GM19463 (cell line): Measurements from ENCODE around the gene THSD4.

Experiments used
- ATAC-seq: cut with Tn5 transposase; IDR thresholded peaks from one replicate; pipeline ENCODE4 v1.9.1; 2021; ENCODE audit warnings: mild to moderate bottlenecking, moderate library complexity; ENCODE audit not compliant: unreplicated experiment

Gene THSD4

DNA sequence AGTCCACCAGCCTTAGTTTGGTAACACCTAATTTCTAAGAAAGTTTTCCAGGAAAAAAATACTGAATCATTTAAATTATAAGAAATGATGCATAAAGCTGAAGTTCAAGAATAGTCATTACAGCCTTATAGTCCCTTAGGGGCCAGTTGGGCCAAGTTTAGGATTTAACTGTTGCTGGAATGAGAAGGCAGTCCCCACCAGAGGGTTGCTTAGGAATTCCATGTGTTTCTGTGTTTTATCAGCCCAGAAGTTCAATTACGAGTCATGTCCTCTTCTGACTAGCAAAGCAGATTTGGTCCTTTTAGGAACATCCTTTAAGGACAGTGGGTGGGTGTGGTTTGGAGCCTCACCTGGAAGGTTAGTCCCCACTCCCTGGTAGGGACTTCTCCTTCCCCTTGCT is 638.1 kb downstream of the THSD4 start:
- no peak for ATAC-seq

- no peak for ATAC-seq
Measured at GRCh38 chr15:71754660-71755059, 639.4 kb downstream of the THSD4 start.

DNA sequence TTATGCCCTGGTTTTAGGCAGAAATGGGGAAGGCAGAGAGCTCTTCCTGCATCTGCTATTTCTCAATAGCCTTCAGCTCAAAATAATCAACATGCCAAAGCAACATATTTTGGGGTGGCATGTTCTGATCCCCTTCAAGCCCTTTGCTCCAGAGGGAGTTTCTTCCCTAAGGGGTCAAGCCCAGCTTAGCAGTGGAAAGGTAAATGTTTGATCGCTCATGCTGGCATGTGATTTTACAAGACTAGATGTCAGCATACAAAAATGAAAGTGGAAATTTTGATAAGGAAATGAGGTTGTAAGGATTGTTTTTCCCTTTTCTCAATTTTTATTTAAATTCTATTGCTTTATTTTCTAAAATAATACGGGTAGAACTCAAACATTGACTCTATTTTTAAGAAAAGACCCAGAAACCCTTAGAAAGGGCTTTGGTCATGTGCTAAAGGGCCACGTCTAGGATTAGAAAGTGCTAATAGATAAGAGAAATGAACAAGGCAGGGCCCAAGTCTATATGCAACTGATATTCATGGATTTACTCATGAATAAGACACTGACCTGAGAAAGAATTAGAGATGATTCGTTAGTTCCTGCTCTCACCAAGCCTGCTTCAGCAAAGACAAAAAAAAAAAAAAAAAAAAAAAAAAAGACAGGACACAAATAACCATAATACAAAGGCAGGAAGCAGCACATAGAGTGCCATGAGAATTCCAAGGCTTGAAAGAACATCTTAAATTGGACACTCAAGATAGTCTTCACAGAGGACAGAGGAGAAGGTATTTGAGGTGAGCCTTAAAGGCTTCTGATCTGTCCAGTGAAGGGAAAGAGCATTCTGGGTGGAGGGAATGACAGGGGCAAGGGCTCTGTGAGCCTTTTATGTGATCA is 640.1 kb downstream of the THSD4 start:
- no peak for ATAC-seq

DNA sequence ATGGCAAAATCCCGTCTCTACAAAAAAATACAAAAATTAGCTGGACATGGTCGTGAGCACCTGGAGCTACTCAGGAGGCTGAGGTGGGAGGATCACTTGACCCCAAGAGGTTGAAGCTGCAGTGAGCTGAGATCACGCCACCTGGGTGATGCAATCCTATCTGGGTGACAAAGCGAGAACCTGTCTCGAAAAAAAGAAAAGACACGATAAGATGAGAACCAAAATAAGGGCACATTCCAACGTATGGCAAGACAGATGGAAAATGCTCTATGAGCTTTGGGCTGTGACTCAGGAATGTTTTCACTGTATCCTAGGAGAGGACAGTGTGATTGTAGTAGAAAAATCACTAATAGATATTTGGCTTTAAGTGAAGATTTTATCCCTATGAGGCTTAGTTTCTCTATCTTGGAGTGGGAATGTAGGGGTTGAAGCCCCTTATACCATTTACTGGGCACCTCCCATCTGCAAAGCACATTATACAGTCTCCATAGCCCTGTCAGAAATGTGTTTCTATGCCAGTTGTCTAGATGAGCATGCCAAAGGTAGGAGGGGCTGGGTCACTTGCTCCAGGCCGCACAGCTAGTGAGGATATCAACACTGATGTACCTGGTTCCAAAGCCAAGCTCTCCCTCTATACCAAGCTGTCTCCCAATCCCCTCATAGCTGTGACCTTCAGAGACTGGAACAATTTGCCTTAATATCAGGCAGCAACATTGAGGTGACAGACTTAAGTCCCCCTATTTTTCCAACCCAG is 641.5 kb downstream of the THSD4 start:
- no peak for ATAC-seq

- ATAC-seq = no peak
Measured at GRCh38 chr15:71757741-71758530, 642.7 kb downstream of the THSD4 start.

GRCh38 chr15:71758711-71759110 is 643.4 kb downstream of the THSD4 start:
- no peak for ATAC-seq

DNA sequence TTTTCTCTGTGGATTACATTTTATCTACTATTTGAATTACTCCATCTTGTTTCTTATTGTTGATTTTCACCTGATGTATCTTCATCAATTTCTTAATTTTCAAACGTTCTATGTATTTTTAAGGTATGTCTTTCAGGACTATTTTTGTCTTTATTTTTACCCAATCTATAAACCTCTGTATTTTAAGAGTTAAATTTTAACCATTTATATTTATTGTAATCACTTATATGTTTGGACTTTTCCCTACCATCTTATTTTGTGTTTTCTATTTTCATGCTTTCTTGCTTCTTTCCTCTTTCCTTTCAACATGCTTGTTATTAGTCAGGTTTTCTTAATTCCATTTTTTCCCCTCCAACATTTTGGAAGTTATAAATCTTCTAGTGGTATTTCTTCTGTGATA is 645.6 kb downstream of the THSD4 start:
- ATAC-seq = no peak

DNA sequence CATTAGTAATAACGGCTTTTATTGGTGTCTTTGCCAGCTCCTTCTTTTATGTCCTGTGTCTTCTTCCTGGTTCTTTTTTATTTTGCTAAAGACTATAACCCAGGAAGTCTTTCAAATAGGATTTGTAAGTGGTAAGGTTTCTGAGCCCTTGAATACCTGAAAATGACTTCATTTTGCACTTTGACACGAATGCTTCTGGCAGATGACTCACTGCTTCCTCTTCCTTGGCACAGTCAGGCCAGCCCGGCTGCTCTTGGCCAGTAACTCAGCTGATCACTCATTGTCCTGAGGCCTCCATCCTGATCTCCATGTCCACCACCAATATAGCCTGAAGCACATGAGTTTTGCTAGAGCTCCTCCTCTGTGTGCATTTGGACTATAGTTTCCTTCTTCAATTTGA is 646.4 kb downstream of the THSD4 start:
- no peak for ATAC-seq

- ATAC-seq = no peak
Measured at GRCh38 chr15:71768184-71768583, 652.9 kb downstream of the THSD4 start.

DNA sequence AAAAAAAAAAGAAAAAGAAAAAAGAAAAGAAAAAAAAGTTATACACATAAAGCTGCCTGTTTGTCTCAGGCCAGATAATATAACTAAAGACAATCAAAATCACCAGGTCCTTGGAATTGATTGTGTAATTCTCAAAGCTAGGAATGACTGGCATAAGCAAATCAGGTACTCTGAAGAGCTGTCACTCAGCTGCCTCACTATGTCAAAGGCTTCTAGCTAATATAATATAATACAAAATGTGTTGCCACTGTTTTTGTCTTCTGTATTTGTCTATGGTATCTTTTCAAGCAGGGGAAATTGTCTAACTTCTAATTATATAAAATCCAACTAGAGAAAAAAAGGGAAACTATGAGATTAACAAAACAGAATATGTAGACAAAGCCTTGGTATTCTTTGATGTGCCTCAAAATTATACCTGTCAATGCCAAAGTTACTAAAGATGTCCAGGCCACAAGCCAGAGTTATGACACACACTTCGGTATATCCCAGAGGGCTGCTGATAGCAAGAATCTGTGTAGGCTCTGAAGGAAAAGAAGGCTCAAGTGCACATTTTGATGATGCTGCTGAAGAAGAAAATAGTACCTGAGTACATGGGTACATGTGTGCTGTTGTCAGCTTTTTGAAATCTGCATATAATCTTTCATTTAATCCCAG is 658.1 kb downstream of the THSD4 start:
- ATAC-seq = no peak

- ATAC-seq = no peak
Measured at GRCh38 chr15:71775856-71776255, 660.6 kb downstream of the THSD4 start.

DNA sequence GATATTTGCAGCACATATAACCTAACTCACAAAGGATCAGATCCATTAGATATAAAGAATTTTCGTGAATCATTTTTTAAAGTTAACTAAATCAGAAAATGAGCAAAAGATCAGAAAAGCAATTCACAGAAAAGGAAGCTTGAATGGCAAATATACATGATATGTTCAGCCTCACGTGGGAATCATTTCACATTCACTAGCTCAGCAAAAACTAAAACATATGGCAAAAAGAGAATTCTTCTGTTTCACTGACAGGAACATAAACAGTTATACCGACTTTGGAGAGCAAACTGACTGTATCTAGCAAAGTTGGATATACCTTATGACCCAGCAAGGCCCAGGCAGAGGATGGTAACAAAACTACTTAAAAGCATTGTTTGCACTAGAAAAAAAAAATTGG is 661.0 kb downstream of the THSD4 start:
- ATAC-seq = no peak

GRCh38 chr15:71777216-71777943 is 662.1 kb downstream of the THSD4 start:
- ATAC-seq = no peak

- ATAC-seq = no peak
Measured at GRCh38 chr15:71779073-71779797, 664.0 kb downstream of the THSD4 start.

- ATAC-seq = peak; percentile 47
Measured at GRCh38 chr15:71780115-71780976, 665.1 kb downstream of the THSD4 start.

- no peak for ATAC-seq
Measured at GRCh38 chr15:71781179-71781964, 666.1 kb downstream of the THSD4 start.

GRCh38 chr15:71781965-71782265 is 666.6 kb downstream of the THSD4 start:
- no peak for ATAC-seq
